Ovary (tissue), 9 donors: ENCODE measurements around the gene LRP1B. TPM values are rescaled to one million over a fixed set of nuclear protein-coding genes. Genes with fewer than 3 reads are reported as not detected.

Experiments used
- DNase-seq, 5 donors: peaks; one replicate each; pipeline ENCODE4 v3.0.0-alpha.2; 2019 to 2020
- H3K27ac ChIP-seq, 2 donors: fragments of 200-600 bp; one replicate each; pipeline versions ENCODE4 v1.5.1 to v1.8.0; 2019 to 2022
- H3K27me3 ChIP-seq: fragments of 200-600 bp; one replicate; pipeline ENCODE4 v1.8.0; 2022
- H3K36me3 ChIP-seq: fragments of 200-600 bp; sonication (generic); one replicate; pipeline ENCODE4 v1.5.1; 2019
- H3K4me1 ChIP-seq: one replicate; pipeline ENCODE4 v1.8.1; 2013; ENCODE audit warnings: mild to moderate bottlenecking, moderate library complexity; ENCODE audit not compliant: insufficient read depth
- H3K4me3 ChIP-seq: fragments of 200-600 bp; sonication (generic); one replicate; pipeline ENCODE4 v1.5.1; 2017
- H3K9me3 ChIP-seq, 2 donors: fragments of 200-600 bp in 1 of 2; sonication (generic) in 1 of 2; one replicate each; pipeline versions ENCODE4 v1.5.1 to v1.8.1; 2013 to 2019; ENCODE audit warnings: mild to moderate bottlenecking in 1 of 2, moderate library complexity in 1 of 2
- EP300 ChIP-seq: sonication (generic); formaldehyde crosslinking; IDR thresholded peaks from one replicate; pipeline ENCODE4 v1.6.1; 2017; ENCODE audit warnings: antibody characterized with exemption
- POLR2A ChIP-seq: fragments of 450-650 bp; IDR thresholded peaks from one replicate; pipeline ENCODE4 v1.6.1; 2017; ENCODE audit warnings: antibody characterized with exemption, mild to moderate bottlenecking, moderate library complexity
- WGBS, 3 donors: extraction: QIAGEN DNeasy Blood & Tissue Kit in 1 of 3; methylation state at CpG; one replicate each; pipeline versions ENCODE4 v1.1.5 to v1.1.7; 2013 to 2017; 5-methylcytosine and 5-hydroxymethylcytosine counted together
- intact Hi-C, 4 donors: fragments of 100-400 bp; cut with DNase I; formaldehyde crosslinking; loops; one replicate each; pipeline versions ENCODE4 v1.11.0 to v1.15.1; 2022 to 2023
- polyA plus RNA-seq, 2 donors: library from polyadenylated mRNA; stranded (reverse); fragments of 200-250 nt in 1 of 2; fragments of 350-450 nt in 1 of 2; fragmentation: Illumina TruSeq in 1 of 2; extraction: RNeasy Lipid Tissue Mini Kit (QIAGEN cat#74804) in 1 of 2; gene quantifications; one replicate each; pipeline ENCODE4 v1.2.3, GENCODE V29; 2013 to 2014
- total RNA-seq, 7 donors: library from RNA; depleted of rRNA in 2 of 7; stranded (reverse); fragments of >200 nt in 2 of 7; fragmentation: NEBNext Ultra II Directional in 3 of 7; extraction: Animal tissue kit (Norgen Biotek cat#: 25700) in 3 of 7; gene quantifications; one replicate each; pipeline versions ENCODE4 v1.1.0 to v1.2.4, GENCODE V29; 2016 to 2023
- TF ChIP-seq, protein P1 (sequence below), 3 donors: fragments of 450-650 bp in 2 of 3; fragments of 200-600 bp in 1 of 3; IDR thresholded peaks; one replicate each; pipeline versions ENCODE4 v1.5.1 to v1.8.0; 2016 to 2022; ENCODE audit warnings: antibody characterized with exemption in 3 of 3, mild to moderate bottlenecking in 1 of 3
- donor health status: DM: no; HTN: no; CAD: no; lungs with moderate emphysema.
- donor health status: DM: no; HTN: no; CAD: no.
- donor health status: Bipolar disorder and iron deficiency.
- donor health status: DM: yes; HTN: yes; CAD: no.
- donor health status: DM: no; HTN: no; CAD: no.
- donor health status: DM: yes; HTN: yes; CAD: no.

LRP1B gene
- total and polyA plus RNA-seq, 9 donors: 0.08 to 2.6 (median 0.37) TPM

DNA sequence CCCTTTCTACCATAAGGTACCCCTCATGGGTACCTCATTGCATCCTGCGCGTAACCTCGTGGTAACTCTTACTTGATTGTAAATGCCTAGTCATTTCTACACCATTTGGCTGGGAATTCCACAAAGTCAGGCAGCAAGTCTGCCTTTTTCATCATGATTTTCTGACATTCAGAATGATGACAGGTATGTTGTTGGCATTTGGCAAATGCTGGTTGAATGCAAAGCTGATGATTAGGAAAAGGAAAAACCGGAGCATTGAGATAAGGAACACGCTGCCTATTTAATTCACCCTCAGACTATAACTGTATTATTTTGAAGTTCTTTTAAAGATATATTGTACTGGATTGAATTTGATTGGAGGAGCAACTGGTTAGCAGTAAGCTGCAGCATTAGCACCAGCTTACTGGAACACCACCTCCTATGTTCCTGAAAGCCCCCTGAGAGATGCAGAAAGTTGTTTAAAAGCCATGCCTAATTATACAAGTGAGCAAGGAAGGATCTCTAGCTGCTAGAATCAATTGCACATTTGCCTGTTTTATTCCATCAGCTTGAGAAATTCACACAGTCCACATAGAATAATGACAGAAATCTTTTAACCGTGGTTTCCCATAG lies 520.1 kb downstream of the LRP1B start:
- H3K27me3 ChIP-seq: no peaks in the 10 kb centered on the region
- H3K4me1 ChIP-seq: no peaks in the 10 kb centered on the region
- no peaks in the 10 kb centered on the region for H3K9me3 ChIP-seq
- WGBS, 3 donors: 53 to 59% (median 57%) methylated on average over 6 of the region's 6 CpGs
- H3K36me3 ChIP-seq: no peaks in the 10 kb centered on the region
- no peak for TF ChIP-seq EP300
- TF ChIP-seq, protein P1, sequence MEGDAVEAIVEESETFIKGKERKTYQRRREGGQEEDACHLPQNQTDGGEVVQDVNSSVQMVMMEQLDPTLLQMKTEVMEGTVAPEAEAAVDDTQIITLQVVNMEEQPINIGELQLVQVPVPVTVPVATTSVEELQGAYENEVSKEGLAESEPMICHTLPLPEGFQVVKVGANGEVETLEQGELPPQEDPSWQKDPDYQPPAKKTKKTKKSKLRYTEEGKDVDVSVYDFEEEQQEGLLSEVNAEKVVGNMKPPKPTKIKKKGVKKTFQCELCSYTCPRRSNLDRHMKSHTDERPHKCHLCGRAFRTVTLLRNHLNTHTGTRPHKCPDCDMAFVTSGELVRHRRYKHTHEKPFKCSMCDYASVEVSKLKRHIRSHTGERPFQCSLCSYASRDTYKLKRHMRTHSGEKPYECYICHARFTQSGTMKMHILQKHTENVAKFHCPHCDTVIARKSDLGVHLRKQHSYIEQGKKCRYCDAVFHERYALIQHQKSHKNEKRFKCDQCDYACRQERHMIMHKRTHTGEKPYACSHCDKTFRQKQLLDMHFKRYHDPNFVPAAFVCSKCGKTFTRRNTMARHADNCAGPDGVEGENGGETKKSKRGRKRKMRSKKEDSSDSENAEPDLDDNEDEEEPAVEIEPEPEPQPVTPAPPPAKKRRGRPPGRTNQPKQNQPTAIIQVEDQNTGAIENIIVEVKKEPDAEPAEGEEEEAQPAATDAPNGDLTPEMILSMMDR (IDR thresholded peaks at IDR 0.05): no peak
- TF ChIP-seq POLR2A: no peak
- H3K27ac ChIP-seq: no peak overlapping the region
- intact Hi-C loops: no loop called here
- DNase-seq: no peak
- H3K4me3 ChIP-seq: no peak overlapping the region

DNA sequence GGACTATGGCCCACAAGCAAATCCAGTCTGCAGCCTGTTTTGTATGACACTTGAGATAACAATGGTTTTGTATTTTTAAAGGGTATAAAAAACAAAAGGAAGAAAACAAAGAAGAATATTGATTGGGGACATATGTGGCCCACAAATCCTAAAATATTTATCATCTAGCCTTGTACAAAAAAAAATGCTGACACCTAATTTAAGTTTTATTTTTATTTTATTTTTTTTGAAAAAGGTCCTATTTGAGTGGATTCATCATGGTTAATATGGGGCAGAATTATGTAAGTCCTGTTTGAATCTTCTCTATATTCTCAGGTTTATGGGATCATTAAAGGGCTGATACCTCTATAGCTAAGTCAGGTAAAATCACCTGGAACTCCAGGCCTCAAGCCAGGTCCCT lies 525.7 kb downstream of the LRP1B start:
- no peak for DNase-seq
- Histone ChIP-seq H3K27me3 (no peaks in the 10 kb centered on the region), H3K4me1 (no peaks in the 10 kb centered on the region), H3K4me3 (no peak overlapping the region), H3K36me3 (no peaks in the 10 kb centered on the region), H3K27ac (no peak overlapping the region), H3K9me3 (no peaks in the 10 kb centered on the region)
- TF ChIP-seq EP300 (no peak), POLR2A (no peak)
- TF ChIP-seq, protein P1 (IDR thresholded peaks at IDR 0.05): no peak
- intact Hi-C loops: no loop called here

DNA sequence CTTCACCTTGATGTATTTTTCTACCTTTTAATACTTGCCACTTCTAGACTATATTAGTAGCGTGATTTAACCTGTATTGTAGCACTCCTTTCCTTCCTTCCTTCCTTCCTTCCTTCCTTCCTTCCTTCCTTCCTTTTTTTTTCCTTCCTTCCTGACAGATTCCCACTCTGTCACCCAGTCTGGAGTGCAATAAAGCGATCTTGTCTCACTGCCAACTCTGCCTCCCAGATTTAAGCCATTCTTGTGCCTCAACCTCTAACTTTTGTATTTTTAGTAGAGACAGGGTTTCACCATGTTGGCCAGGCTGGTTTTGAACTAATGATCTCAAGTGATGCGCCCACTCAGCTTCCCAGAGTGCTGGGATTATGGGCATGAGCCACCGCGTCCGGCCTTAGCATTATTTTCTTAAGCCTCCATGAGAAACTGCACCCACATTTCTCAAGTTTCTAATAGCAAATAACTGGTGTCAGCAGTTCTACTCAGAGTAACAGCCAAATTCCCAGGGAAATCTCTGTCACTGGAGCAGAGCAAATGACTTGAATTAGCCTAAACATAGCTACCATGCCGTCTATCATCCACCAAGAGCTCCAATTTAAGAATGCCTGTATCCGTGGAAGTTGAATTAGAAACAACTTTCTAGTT lies 529.2 kb downstream of the LRP1B start:
- no peak for DNase-seq
- no peak overlapping the region for H3K4me3 ChIP-seq
- intact Hi-C loops: no loop called here
- no peaks in the 10 kb centered on the region for H3K27me3 ChIP-seq
- no peaks in the 10 kb centered on the region for H3K4me1 ChIP-seq
- no peaks in the 10 kb centered on the region for H3K9me3 ChIP-seq
- WGBS, 3 donors: 75 to 83% (median 76%) methylated on average over 8 of the region's 8 CpGs
- H3K27ac ChIP-seq: no peak overlapping the region
- TF ChIP-seq EP300 (no peak), POLR2A (no peak)
- TF ChIP-seq, protein P1 (IDR thresholded peaks at IDR 0.05): no peak
- no peaks in the 10 kb centered on the region for H3K36me3 ChIP-seq

DNA sequence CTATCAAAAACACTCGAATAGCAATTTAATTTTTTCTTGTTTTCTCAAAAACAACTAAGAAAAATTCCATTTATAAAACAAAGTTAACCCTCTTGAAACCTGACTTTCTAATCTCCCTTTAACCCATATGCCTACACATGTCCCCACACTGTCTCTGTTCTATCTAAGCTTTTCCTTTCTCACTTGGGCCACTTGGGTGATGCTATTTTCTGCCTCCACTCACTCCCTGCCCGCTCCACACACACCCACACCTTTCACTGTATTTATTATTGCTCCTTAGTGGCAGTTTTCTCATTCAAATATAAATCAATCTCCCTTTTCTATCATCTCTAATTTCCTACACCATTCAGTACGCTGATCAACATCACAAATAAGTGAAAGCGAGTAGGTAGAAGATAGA lies 531.1 kb downstream of the LRP1B start:
- Histone ChIP-seq H3K9me3 (no peaks in the 10 kb centered on the region), H3K36me3 (no peaks in the 10 kb centered on the region), H3K27me3 (no peaks in the 10 kb centered on the region), H3K4me1 (no peaks in the 10 kb centered on the region), H3K27ac (no peak overlapping the region), H3K4me3 (no peak overlapping the region)
- intact Hi-C loops: no loop called here
- WGBS, 3 donors: 77 to 84% (median 79%) methylated on average over 4 of the region's 4 CpGs
- no peak for DNase-seq
- TF ChIP-seq, protein P1 (IDR thresholded peaks at IDR 0.05): no peak
